Central memory CD8-positive, alpha-beta T cell (primary cell): Measurements from ENCODE around the gene CPO.
"Not testable (repeated sequence)": the region's sequence is repeated elsewhere in the genome, so short reads cannot be mapped to it uniquely, and the experiment has no call there.

Source experiments
- ATAC-seq: fragments of 150-1000 bp; cut with Tn5 transposase; replicated peaks from 2 replicates; pipeline ENCODE4 v1.10.0; 2022; ENCODE audit warnings: mild to moderate bottlenecking, moderate FRiP score, moderate number of reproducible peaks; ENCODE audit not compliant: poor library complexity, severe bottlenecking; ENCODE audit errors: extremely low read depth
- DNase-seq, 2 donors: peaks; one replicate each; pipeline ENCODE4 v3.0.0; 2021; ENCODE audit warnings: low spot score in 2 of 2
- H3K27ac Mint-ChIP-seq: one replicate; pipeline ENCODE4 v1.8.0; 2022; ENCODE audit warnings: low read depth, mild to moderate bottlenecking, moderate library complexity, mixed read lengths
- H3K27me3 Mint-ChIP-seq: one replicate; pipeline ENCODE4 v1.8.0; 2022; ENCODE audit warnings: mixed read lengths
- H3K36me3 Mint-ChIP-seq: one replicate; pipeline ENCODE4 v1.8.0; 2022; ENCODE audit warnings: mild to moderate bottlenecking, moderate library complexity, mixed read lengths; ENCODE audit not compliant: insufficient read depth
- H3K4me1 Mint-ChIP-seq: one replicate; pipeline ENCODE4 v1.8.0; 2022; ENCODE audit warnings: mixed read lengths
- H3K4me3 Mint-ChIP-seq: one replicate; pipeline ENCODE4 v1.8.0; 2022; ENCODE audit warnings: mild to moderate bottlenecking, moderate library complexity, mixed read lengths
- H3K9me3 Mint-ChIP-seq: one replicate; pipeline ENCODE4 v1.8.0; 2022; ENCODE audit warnings: mixed read lengths

The CPO gene

GRCh38 chr2:206942592-206943478 is 3.5 kb downstream of the CPO start:
- no peaks in the 10 kb centered on the region for H3K27me3 Mint-ChIP-seq
- no peaks in the 10 kb centered on the region for H3K9me3 Mint-ChIP-seq
- no peaks in the 10 kb centered on the region for H3K4me1 Mint-ChIP-seq
- no peak overlapping the region for H3K27ac Mint-ChIP-seq
- DNase-seq (no peak), ATAC-seq (no peak)
- H3K36me3 Mint-ChIP-seq: no peaks in the 10 kb centered on the region
- H3K4me3 Mint-ChIP-seq: no peak overlapping the region

- H3K4me3 Mint-ChIP-seq, DNase-seq, H3K4me1 Mint-ChIP-seq, H3K27ac Mint-ChIP-seq, ATAC-seq, H3K36me3 Mint-ChIP-seq, H3K27me3 Mint-ChIP-seq: not testable (repeated sequence)
- peaks cover 19% of the 10 kb centered on the region for H3K9me3 Mint-ChIP-seq
Measured at GRCh38 chr2:206953404-206953803, 14.1 kb downstream of the CPO start.

GRCh38 chr2:206955253-206955652 is 15.9 kb downstream of the CPO start:
- Mint-ChIP-seq H3K4me1 (no peaks in the 10 kb centered on the region), H3K4me3 (no peak overlapping the region), H3K27ac (no peak overlapping the region), H3K9me3 (peaks cover 19% of the 10 kb centered on the region), H3K36me3 (no peaks in the 10 kb centered on the region), H3K27me3 (no peaks in the 10 kb centered on the region)
- ATAC-seq (no peak), DNase-seq (no peak)

- ATAC-seq (no peak), DNase-seq (no peak)
- Mint-ChIP-seq H3K4me1 (no peaks in the 10 kb centered on the region), H3K36me3 (no peaks in the 10 kb centered on the region), H3K27me3 (no peaks in the 10 kb centered on the region), H3K4me3 (no peak overlapping the region), H3K9me3 (peaks cover 11% of the 10 kb centered on the region), H3K27ac (no peak overlapping the region)
Measured at GRCh38 chr2:206958261-206958660, 18.9 kb downstream of the CPO start.

GRCh38 chr2:206962966-206963365 is 23.6 kb downstream of the CPO start:
- H3K4me1 Mint-ChIP-seq: no peaks in the 10 kb centered on the region
- ATAC-seq: no peak
- H3K36me3 Mint-ChIP-seq: no peaks in the 10 kb centered on the region

GRCh38 chr2:206968134-206969086 is 29.1 kb downstream of the CPO start:
- peaks cover 9% of the 10 kb centered on the region for H3K27me3 Mint-ChIP-seq
- no peaks in the 10 kb centered on the region for H3K36me3 Mint-ChIP-seq
- ATAC-seq (no peak), DNase-seq (no peak)
- no peak overlapping the region for H3K4me3 Mint-ChIP-seq
- H3K4me1 Mint-ChIP-seq: no peaks in the 10 kb centered on the region
- H3K27ac Mint-ChIP-seq: no peak overlapping the region
- peaks cover 5% of the 10 kb centered on the region for H3K9me3 Mint-ChIP-seq

More at GRCh38 chr2:206962966-206963365, 23.6 kb downstream of the CPO start:
- no peak for DNase-seq
- Mint-ChIP-seq H3K9me3 (peaks cover 5% of the 10 kb centered on the region), H3K27ac (no peak overlapping the region), H3K4me3 (no peak overlapping the region), H3K27me3 (peaks cover 6% of the 10 kb centered on the region)

- Mint-ChIP-seq H3K4me1 (no peaks in the 10 kb centered on the region), H3K27ac (no peak overlapping the region), H3K36me3 (no peaks in the 10 kb centered on the region), H3K4me3 (no peak overlapping the region), H3K9me3 (peaks cover 5% of the 10 kb centered on the region), H3K27me3 (peaks cover 9% of the 10 kb centered on the region)
- no peak for DNase-seq
- ATAC-seq: no peak
Measured at GRCh38 chr2:206969192-206969591, 29.9 kb downstream of the CPO start.

GRCh38 chr2:206970589-206971360 is 31.5 kb downstream of the CPO start:
- Mint-ChIP-seq H3K9me3 (peaks cover 10% of the 10 kb centered on the region), H3K4me1 (no peaks in the 10 kb centered on the region), H3K27ac (no peak overlapping the region), H3K36me3 (no peaks in the 10 kb centered on the region), H3K4me3 (no peak overlapping the region), H3K27me3 (peaks cover 18% of the 10 kb centered on the region)
- ATAC-seq: no peak
- DNase-seq: no peak

GRCh38 chr2:206971805-206972204 is 32.5 kb downstream of the CPO start:
- no peak overlapping the region for H3K27ac Mint-ChIP-seq
- H3K9me3 Mint-ChIP-seq: peaks cover 10% of the 10 kb centered on the region
- no peak for ATAC-seq
- no peaks in the 10 kb centered on the region for H3K36me3 Mint-ChIP-seq
- DNase-seq: no peak
- peaks cover 19% of the 10 kb centered on the region for H3K27me3 Mint-ChIP-seq
- H3K4me3 Mint-ChIP-seq: no peak overlapping the region
- no peaks in the 10 kb centered on the region for H3K4me1 Mint-ChIP-seq

- no peak overlapping the region for H3K27ac Mint-ChIP-seq
- DNase-seq: no peak
- H3K36me3 Mint-ChIP-seq: no peaks in the 10 kb centered on the region
- ATAC-seq: no peak
- H3K4me3 Mint-ChIP-seq: no peak overlapping the region
- no peaks in the 10 kb centered on the region for H3K4me1 Mint-ChIP-seq
- peaks cover 10% of the 10 kb centered on the region for H3K27me3 Mint-ChIP-seq
- H3K9me3 Mint-ChIP-seq: peaks cover 5% of the 10 kb centered on the region
Measured at GRCh38 chr2:206974551-206974950, 35.2 kb downstream of the CPO start.

- no peak overlapping the region for H3K4me3 Mint-ChIP-seq
- ATAC-seq: no peak
- peaks cover 5% of the 10 kb centered on the region for H3K9me3 Mint-ChIP-seq
- no peak for DNase-seq
- H3K27ac Mint-ChIP-seq: no peak overlapping the region
- no peaks in the 10 kb centered on the region for H3K4me1 Mint-ChIP-seq
- H3K36me3 Mint-ChIP-seq: no peaks in the 10 kb centered on the region
- H3K27me3 Mint-ChIP-seq: peaks cover 28% of the 10 kb centered on the region
Measured at GRCh38 chr2:206978746-206979145, 39.4 kb downstream of the CPO start.

- Mint-ChIP-seq H3K36me3 (no peaks in the 10 kb centered on the region), H3K9me3 (peaks cover 5% of the 10 kb centered on the region), H3K4me1 (no peaks in the 10 kb centered on the region), H3K27ac (no peak overlapping the region), H3K4me3 (no peak overlapping the region), H3K27me3 (peaks cover 28% of the 10 kb centered on the region)
- no peak for ATAC-seq
- no peak for DNase-seq
Measured at GRCh38 chr2:206979365-206979764, 40.0 kb downstream of the CPO start.
